HG02981 (cell line): Measurements from ENCODE around the gene SAP25.
"Not testable (repeated sequence)": the region's sequence is repeated elsewhere in the genome, so short reads cannot be mapped to it uniquely, and the experiment has no call there.

Source experiments
- ATAC-seq: cut with Tn5 transposase; IDR thresholded peaks from one replicate; pipeline ENCODE4 v1.9.1; 2021; ENCODE audit warnings: mild to moderate bottlenecking, moderate library complexity; ENCODE audit not compliant: unreplicated experiment

The SAP25 gene

GRCh38 chr7:100576384-100576993 is 2.8 kb upstream of the SAP25 start:
- ATAC-seq: no peak

GRCh38 chr7:100575746-100576383 is 2.2 kb upstream of the SAP25 start:
- no peak for ATAC-seq

GRCh38 chr7:100575206-100575631 is 1.5 kb upstream of the SAP25 start:
- ATAC-seq: no peak

- ATAC-seq: no peak
Measured at GRCh38 chr7:100574362-100575205, 884 bp upstream of the SAP25 start.

GRCh38 chr7:100572949-100573675 is 588 bp downstream of the SAP25 start:
- no peak for ATAC-seq

GRCh38 chr7:100572281-100572948 is 1.3 kb downstream of the SAP25 start:
- no peak for ATAC-seq

- no peak for ATAC-seq
Measured at GRCh38 chr7:100571829-100572116, 1.9 kb downstream of the SAP25 start.

GRCh38 chr7:100570954-100571828 is 2.5 kb downstream of the SAP25 start:
- no peak for ATAC-seq

GRCh38 chr7:100568896-100569844 is 4.5 kb downstream of the SAP25 start:
- peak; percentile 29 for ATAC-seq

- no peak for ATAC-seq
Measured at GRCh38 chr7:100568176-100568895, 5.4 kb downstream of the SAP25 start.

- no peak for ATAC-seq
Measured at GRCh38 chr7:100567751-100568175, 5.9 kb downstream of the SAP25 start.

- no peak for ATAC-seq
Measured at GRCh38 chr7:100567031-100567730, 6.5 kb downstream of the SAP25 start.

GRCh38 chr7:100566018-100566531 is 7.6 kb downstream of the SAP25 start:
- ATAC-seq: no peak

- ATAC-seq: no peak
Measured at GRCh38 chr7:100565133-100565571, 8.5 kb downstream of the SAP25 start.

- not testable (repeated sequence) for ATAC-seq
Measured at GRCh38 chr7:100564405-100564804, 9.3 kb downstream of the SAP25 start.

GRCh38 chr7:100563809-100564400 is 9.8 kb downstream of the SAP25 start:
- no peak for ATAC-seq

GRCh38 chr7:100563100-100563564 is 10.6 kb downstream of the SAP25 start:
- ATAC-seq: no peak
